Adrenal gland (tissue), 12 donors: ENCODE measurements around the gene WDR91. TPM values are rescaled to one million over a fixed set of nuclear protein-coding genes. Genes with fewer than 3 reads are reported as not detected.

Experiments used
- DNase-seq, 7 donors: peaks; one replicate each; pipeline ENCODE4 v3.0.0-alpha.2; 2019 to 2020
- H3K27ac ChIP-seq, 5 donors: fragments of 200-600 bp; sonication (generic) in 4 of 5; 1 replicate in 3 of 5; 2 replicates in 2 of 5; pipeline versions ENCODE4 v1.5.1 to v1.8.0; 2016 to 2020; ENCODE audit warnings: mild to moderate bottlenecking in 1 of 5
- H3K27me3 ChIP-seq: fragments of 200-600 bp; 2 replicates; pipeline ENCODE4 v1.8.0; 2021
- H3K36me3 ChIP-seq, 2 donors: fragments of 200-600 bp; replicated peaks in 1 of 2; 1 replicate in 1 of 2; 2 replicates in 1 of 2; pipeline versions ENCODE4 v1.5.1 to v1.8.0; 2018 to 2022
- H3K4me1 ChIP-seq, 2 donors: fragments of 200-600 bp; replicated peaks in 1 of 2; 1 replicate in 1 of 2; 2 replicates in 1 of 2; pipeline versions ENCODE4 v1.5.1 to v1.8.0; 2018 to 2021
- H3K4me3 ChIP-seq, 4 donors: fragments of 200-600 bp; sonication (generic) in 3 of 4; one replicate each; pipeline ENCODE4 v1.5.1; 2016 to 2018
- H3K9me3 ChIP-seq, 3 donors: fragments of 200-600 bp; sonication (generic) in 1 of 3; replicated peaks in 1 of 3; 1 replicate in 2 of 3; 2 replicates in 1 of 3; pipeline versions ENCODE4 v1.5.1 to v1.8.0; 2016 to 2021
- CTCF ChIP-seq, 6 experiments: fragments of 450-650 bp in 4 of 6; fragments of 200-600 bp in 2 of 6; sonication (generic) in 1 of 6; IDR thresholded peaks; 1 replicate in 5 of 6; 2 replicates in 1 of 6; pipeline versions ENCODE4 v1.5.1 to v1.8.0; 2016 to 2021; ENCODE audit warnings: antibody characterized with exemption in 6 of 6, mild to moderate bottlenecking in 2 of 6, moderate library complexity in 1 of 6
- POLR2A ChIP-seq, 2 donors: fragments of 450-650 bp; IDR thresholded peaks; one replicate each; pipeline ENCODE4 v1.6.1; 2017; ENCODE audit warnings: antibody characterized with exemption in 2 of 2, mild to moderate bottlenecking in 2 of 2, moderate library complexity in 1 of 2
- WGBS, 4 donors: extraction: QIAGEN DNeasy Blood & Tissue Kit in 2 of 4; methylation state at CpG; one replicate each; pipeline versions ENCODE4 v1.1.5 to v1.1.7; 2013 to 2017; 5-methylcytosine and 5-hydroxymethylcytosine counted together
- intact Hi-C, 2 donors: fragments of 100-400 bp; cut with DNase I; formaldehyde crosslinking; loops; one replicate each; pipeline versions ENCODE4 v1.14.1 to v1.15.0; 2022 to 2023
- polyA plus RNA-seq, 3 donors: library from polyadenylated mRNA; stranded (reverse); fragments of 200-250 nt in 2 of 3; fragments of 350-450 nt in 1 of 3; fragmentation: Illumina TruSeq in 1 of 3; extraction: RNeasy Lipid Tissue Mini Kit (QIAGEN cat#74804) in 1 of 3; gene quantifications; one replicate each; pipeline ENCODE4 v1.2.3, GENCODE V29; 2013 to 2014
- total RNA-seq, 9 donors: library from RNA; depleted of rRNA in 4 of 9; stranded (reverse); fragments of >200 nt in 4 of 9; fragments of 120-200 nt in 1 of 9; fragmentation: NEBNext Ultra II Directional in 1 of 9; extraction: Animal tissue kit (Norgen Biotek cat#: 25700) in 1 of 9; gene quantifications; one replicate each; pipeline versions ENCODE4 v1.1.0 to v1.2.4, GENCODE V29; 2013 to 2023
- donor health status: healthy with polysubstance abuse.
- donor health status: Bipolar disorder and iron deficiency.
- donor health status: DM: yes; HTN: yes; CAD: no.
- donor health status: DM: no; HTN: no; CAD: no.
- donor health status: DM: no; HTN: no; CAD: no.
- donor health status: DM: yes; HTN: yes; CAD: no.

WDR91 gene
- total and polyA plus RNA-seq, 12 donors = 6.8 to 29.6 (median 15.5) TPM

- no peaks in the 10 kb centered on the region for H3K36me3 ChIP-seq
- H3K27ac ChIP-seq = no peak overlapping the region
- H3K4me3 ChIP-seq = no peak overlapping the region
- WGBS, 4 donors = 91 to 96% (median 93%) methylated on average over 5 of the region's 5 CpGs
- DNase-seq = no peak
- H3K27me3 ChIP-seq = no peaks in the 10 kb centered on the region
- no peaks in the 10 kb centered on the region for H3K4me1 ChIP-seq
- intact Hi-C loops = no loop called here
- no peaks in the 10 kb centered on the region for H3K9me3 ChIP-seq
- TF ChIP-seq CTCF (IDR thresholded peaks at IDR 0.05) = no peak
- no peak for TF ChIP-seq POLR2A (IDR thresholded peaks at IDR 0.05)
These were observed 6.6 kb upstream of the WDR91 start for GRCh38 chr7:135217645-135218509.

- 72 to 88% (median 76%) methylated on average over 3 of the region's 3 CpGs for WGBS, 4 donors
- DNase-seq = no peak
- Histone ChIP-seq H3K27me3 (no peaks in the 10 kb centered on the region), H3K4me3 (no peak overlapping the region), H3K4me1 (no peaks in the 10 kb centered on the region), H3K27ac (no peak overlapping the region), H3K9me3 (no peaks in the 10 kb centered on the region), H3K36me3 (no peaks in the 10 kb centered on the region)
- TF ChIP-seq POLR2A (IDR thresholded peaks at IDR 0.05) (no peak), CTCF (IDR thresholded peaks at IDR 0.05) (no peak)
- intact Hi-C loops = no loop called here
These were observed 4.4 kb upstream of the WDR91 start for GRCh38 chr7:135215698-135216097.

DNA sequence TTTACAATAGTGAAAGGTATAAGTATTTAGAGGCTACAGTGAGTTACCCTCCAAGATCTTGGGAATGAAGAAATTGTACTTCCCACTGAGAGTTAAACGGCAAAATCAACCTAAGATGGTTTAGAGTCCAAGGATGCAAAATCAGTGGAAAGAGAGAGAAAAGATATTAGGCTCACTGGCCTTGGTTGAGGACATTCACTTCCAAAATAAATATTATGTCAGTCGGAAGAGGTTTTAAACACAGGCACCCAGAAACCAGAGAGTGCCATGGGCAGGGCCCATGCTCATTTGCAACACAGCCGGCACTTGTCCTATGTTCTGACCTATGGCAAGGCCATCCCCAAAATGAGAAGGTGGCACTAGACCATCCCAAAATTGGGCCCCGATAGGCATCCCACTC, 3.9 kb upstream of the WDR91 start:
- no peak overlapping the region for H3K27ac ChIP-seq
- intact Hi-C loops = no loop called here
- H3K27me3 ChIP-seq = no peaks in the 10 kb centered on the region
- 63 to 80% (median 77%) methylated on average over 4 of the region's 4 CpGs for WGBS, 4 donors
- TF ChIP-seq CTCF (IDR thresholded peaks at IDR 0.05) (no peak), POLR2A (IDR thresholded peaks at IDR 0.05) (no peak)
- no peak for DNase-seq
- H3K4me3 ChIP-seq = no peak overlapping the region
- no peaks in the 10 kb centered on the region for H3K36me3 ChIP-seq
- peaks cover 0 to 5% of the 10 kb centered on the region in 2 donors for H3K4me1 ChIP-seq
- no peaks in the 10 kb centered on the region for H3K9me3 ChIP-seq

DNA sequence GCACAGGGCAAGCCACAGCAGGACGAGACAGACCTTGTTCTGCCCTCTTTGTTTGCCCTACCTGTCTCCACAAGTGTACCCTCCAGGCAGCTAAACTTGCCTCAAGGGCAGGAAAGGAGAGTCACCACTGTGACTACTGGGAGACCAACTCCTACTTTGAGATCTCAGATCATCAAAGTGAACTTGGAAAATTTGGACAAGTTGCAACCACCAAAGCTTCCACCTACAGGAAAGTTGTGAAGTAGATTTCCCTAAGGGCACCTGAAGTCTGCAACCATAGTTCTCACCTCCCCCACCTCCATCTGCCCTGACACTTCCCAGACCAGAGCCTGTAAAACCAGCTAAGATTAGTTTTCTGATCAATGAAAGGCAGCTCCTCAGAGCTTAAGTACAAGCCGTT, 2.5 kb upstream of the WDR91 start:
- 84 to 92% (median 88%) methylated on average over 2 of the region's 2 CpGs for WGBS, 4 donors
- no peak for TF ChIP-seq POLR2A (IDR thresholded peaks at IDR 0.05)
- no peak for TF ChIP-seq CTCF (IDR thresholded peaks at IDR 0.05)
- intact Hi-C loops = no loop called here
- Histone ChIP-seq H3K4me3 (no peak overlapping the region), H3K9me3 (no peaks in the 10 kb centered on the region), H3K36me3 (no peaks in the 10 kb centered on the region), H3K4me1 (peaks cover 0 to 12% of the 10 kb centered on the region in 2 donors), H3K27me3 (no peaks in the 10 kb centered on the region), H3K27ac (no peak overlapping the region)
- no peak for DNase-seq
